GM18870 (cell line): ENCODE measurements around the gene TBX21.

Source experiments
- ATAC-seq: cut with Tn5 transposase; IDR thresholded peaks from one replicate; pipeline ENCODE4 v1.9.1; 2021; ENCODE audit warnings: moderate library complexity; ENCODE audit not compliant: unreplicated experiment

Gene TBX21

GRCh38 chr17:47697906-47698711 is 34.9 kb upstream of the TBX21 start:
- no peak for ATAC-seq

- no peak for ATAC-seq
Observed at GRCh38 chr17:47698749-47699535, 34.1 kb upstream of the TBX21 start.

- no peak for ATAC-seq
Observed at GRCh38 chr17:47699536-47699840, 33.5 kb upstream of the TBX21 start.

- no peak for ATAC-seq
Observed at GRCh38 chr17:47700471-47701449, 32.3 kb upstream of the TBX21 start.

GRCh38 chr17:47701608-47702007 is 31.4 kb upstream of the TBX21 start:
- no peak for ATAC-seq

GRCh38 chr17:47702391-47702995 is 30.5 kb upstream of the TBX21 start:
- no peak for ATAC-seq

- no peak for ATAC-seq
Observed at GRCh38 chr17:47703191-47703591, 29.8 kb upstream of the TBX21 start.

- no peak for ATAC-seq
Observed at GRCh38 chr17:47703671-47704070, 29.4 kb upstream of the TBX21 start.

GRCh38 chr17:47704116-47704515 is 28.9 kb upstream of the TBX21 start:
- no peak for ATAC-seq

GRCh38 chr17:47704736-47705135 is 28.3 kb upstream of the TBX21 start:
- ATAC-seq: no peak

- ATAC-seq: no peak
Observed at GRCh38 chr17:47705536-47706530, 27.2 kb upstream of the TBX21 start.

- no peak for ATAC-seq
Observed at GRCh38 chr17:47707056-47707804, 25.8 kb upstream of the TBX21 start.

- ATAC-seq: no peak
Observed at GRCh38 chr17:47707884-47708283, 25.2 kb upstream of the TBX21 start.

GRCh38 chr17:47708312-47708863 is 24.6 kb upstream of the TBX21 start:
- ATAC-seq: no peak

GRCh38 chr17:47708864-47709541 is 24.0 kb upstream of the TBX21 start:
- no peak for ATAC-seq

GRCh38 chr17:47709594-47709993 is 23.4 kb upstream of the TBX21 start:
- ATAC-seq: no peak

- no peak for ATAC-seq
Observed at GRCh38 chr17:47711366-47712099, 21.5 kb upstream of the TBX21 start.
